Natural killer cell (primary cell): Measurements from ENCODE around the gene TMEM126A. TPM values are rescaled to one million over a fixed set of nuclear protein-coding genes. Genes with fewer than 3 reads are reported as not detected.
A peak's percentile ranks its signal among the peaks of the same experiment; 100 is the strongest.

Experiments
- ATAC-seq, 3 donors: fragments of 150-1000 bp in 2 of 3; fragments of 200-7000 bp in 1 of 3; cut with Tn5 transposase; 1 replicate in 1 of 3; 2 replicates in 2 of 3; pipeline ENCODE4 v1.10.0; 2021; ENCODE audit warnings: mild to moderate bottlenecking in 2 of 3, moderate library complexity in 2 of 3
- DNase-seq, 2 donors: peaks; one replicate each; pipeline versions ENCODE4 v3.0.0 to v3.0.0-alpha.2; 2013 to 2021; ENCODE audit warnings: mixed read lengths in 1 of 2
- H3K27ac ChIP-seq: one replicate; pipeline ENCODE4 v1.5.1; 2013; ENCODE audit warnings: mild to moderate bottlenecking, low read length
- H3K27me3 ChIP-seq: one replicate; pipeline ENCODE4 v1.6.1; 2013; ENCODE audit warnings: low read length; ENCODE audit not compliant: control insufficient read depth, insufficient read depth
- H3K36me3 ChIP-seq: one replicate; pipeline ENCODE4 v1.6.1; 2013; ENCODE audit warnings: low read length; ENCODE audit not compliant: control insufficient read depth, insufficient read depth
- H3K4me1 ChIP-seq: one replicate; pipeline ENCODE4 v1.6.1; 2013; ENCODE audit warnings: low read length; ENCODE audit not compliant: control insufficient read depth, insufficient read depth
- H3K4me3 ChIP-seq: one replicate; pipeline ENCODE4 v1.5.1; 2013; ENCODE audit warnings: low read length
- H3K9me3 ChIP-seq: one replicate; pipeline ENCODE4 v1.6.1; 2013; ENCODE audit warnings: low read length; ENCODE audit not compliant: control insufficient read depth, insufficient read depth
- H3K27ac Mint-ChIP-seq, 2 donors: one replicate each; pipeline ENCODE4 v1.8.0; 2022; ENCODE audit warnings: mild to moderate bottlenecking in 2 of 2, mixed read lengths in 2 of 2, moderate library complexity in 1 of 2
- H3K27me3 Mint-ChIP-seq, 2 donors: one replicate each; pipeline ENCODE4 v1.8.0; 2022; ENCODE audit warnings: low read depth in 2 of 2, mixed read lengths in 2 of 2
- H3K36me3 Mint-ChIP-seq: one replicate; pipeline ENCODE4 v1.8.0; 2022; ENCODE audit warnings: mixed read lengths
- H3K4me1 Mint-ChIP-seq, 2 donors: one replicate each; pipeline ENCODE4 v1.8.0; 2022; ENCODE audit warnings: mixed read lengths in 2 of 2
- H3K4me3 Mint-ChIP-seq: one replicate; pipeline ENCODE4 v1.8.0; 2022; ENCODE audit warnings: mild to moderate bottlenecking, moderate library complexity, mixed read lengths
- H3K9me3 Mint-ChIP-seq, 2 donors: one replicate each; pipeline ENCODE4 v1.8.0; 2022; ENCODE audit warnings: mixed read lengths in 2 of 2
- CTCF ChIP-seq: fragments of 200-600 bp; IDR thresholded peaks from one replicate; pipeline ENCODE4 v1.8.0; 2022; ENCODE audit warnings: antibody characterized with exemption
- WGBS: methylation state at CpG from one replicate; pipeline ENCODE4 v1.1.7; 2013; ENCODE audit warnings: missing lambda C conversion rate; ENCODE audit not compliant: insufficient coverage; 5-methylcytosine and 5-hydroxymethylcytosine counted together
- intact Hi-C: fragments of 100-400 bp; cut with micrococcal nuclease; formaldehyde crosslinking; loops from one replicate; pipeline ENCODE4 v1.14.2; 2022
- total RNA-seq, 4 donors: library from RNA; stranded (reverse); fragments of 120-200 nt in 1 of 4; gene quantifications; one replicate each; pipeline versions ENCODE4 v1.2.3 to v1.2.4, GENCODE V29; 2013 to 2022

Gene TMEM126A
- total RNA-seq, 3 donors from 2014 or later (not counting 1 experiment from before 2014, with no cell fraction given) = 16.8 to 27.6 (median 23.2) TPM

GRCh38 chr11:85679576-85679975 lies 31.8 kb downstream of the TMEM126A start:
- peaks cover 5% of the 10 kb centered on the region for H3K4me1 ChIP-seq
- Mint-ChIP-seq H3K9me3 (no peaks in the 10 kb centered on the region), H3K4me3 (no peak overlapping the region), H3K36me3 (no peaks in the 10 kb centered on the region), H3K4me1 (peaks cover 21 to 22% of the 10 kb centered on the region in 2 donors), H3K27me3 (peaks cover 0 to 2% of the 10 kb centered on the region in 2 donors), H3K27ac (no peak overlapping the region)
- H3K4me3 ChIP-seq = no peak overlapping the region
- no peaks in the 10 kb centered on the region for H3K9me3 ChIP-seq
- H3K36me3 ChIP-seq = no peaks in the 10 kb centered on the region
- intact Hi-C loops = no loop called here
- ATAC-seq (no peak), DNase-seq (no peak)
- TF ChIP-seq CTCF = no peak
- H3K27me3 ChIP-seq = no peaks in the 10 kb centered on the region
- WGBS = 100% methylated on average over 2 of the region's 4 CpGs
- H3K27ac ChIP-seq = no peak overlapping the region

- no peaks in the 10 kb centered on the region for H3K9me3 ChIP-seq
- H3K4me3 Mint-ChIP-seq = no peak overlapping the region
- ATAC-seq = peak; percentile 55 to 79 (median 67)
- H3K4me3 ChIP-seq = no peak overlapping the region
- no peaks in the 10 kb centered on the region for H3K27me3 Mint-ChIP-seq
- no peaks in the 10 kb centered on the region for H3K36me3 Mint-ChIP-seq
- peak overlapping the region in 1 of 2 donors; percentile 29 for H3K27ac Mint-ChIP-seq
- H3K27me3 ChIP-seq = no peaks in the 10 kb centered on the region
- no peak for TF ChIP-seq CTCF
- no peaks in the 10 kb centered on the region for H3K36me3 ChIP-seq
- no peaks in the 10 kb centered on the region for H3K9me3 Mint-ChIP-seq
- intact Hi-C loops = no loop called here
- no peak overlapping the region for H3K27ac ChIP-seq
- WGBS = 100% methylated on average over 1 of the region's 1 CpG
- peaks cover 26 to 31% of the 10 kb centered on the region in 2 donors for H3K4me1 Mint-ChIP-seq
- peak in 1 of 2 donors; percentile 21 for DNase-seq
- peaks cover 5% of the 10 kb centered on the region for H3K4me1 ChIP-seq
Measured at GRCh38 chr11:85680897-85681296, 33.1 kb downstream of the TMEM126A start.

GRCh38 chr11:85682330-85683305 lies 34.9 kb downstream of the TMEM126A start:
- H3K4me1 Mint-ChIP-seq = peaks cover 26 to 31% of the 10 kb centered on the region in 2 donors
- DNase-seq (peak; percentile 49 to 75), ATAC-seq (peak; percentile 71 to 87 (median 78))
- peak overlapping the region; percentile 85 for H3K4me3 Mint-ChIP-seq
- Histone ChIP-seq H3K36me3 (no peaks in the 10 kb centered on the region), H3K9me3 (no peaks in the 10 kb centered on the region), H3K27me3 (no peaks in the 10 kb centered on the region), H3K4me1 (peaks cover 5% of the 10 kb centered on the region), H3K4me3 (peak overlapping the region; percentile 74), H3K27ac (peak overlapping the region; percentile 54)
- H3K36me3 Mint-ChIP-seq = no peaks in the 10 kb centered on the region
- intact Hi-C loops = no loop called here
- no peaks in the 10 kb centered on the region for H3K27me3 Mint-ChIP-seq
- WGBS = 19% methylated on average over 42 of the region's 43 CpGs
- H3K27ac Mint-ChIP-seq = peak overlapping the region; percentile 65 to 78
- TF ChIP-seq CTCF = no peak
- H3K9me3 Mint-ChIP-seq = no peaks in the 10 kb centered on the region
